DMS 273 treated with DMSO at 0.1 percent for 48 hours (cell line): Measurements from ENCODE around the gene OR4C46.
"Not testable (repeated sequence)": the region's sequence is repeated elsewhere in the genome, so short reads cannot be mapped to it uniquely, and the experiment has no call there.

Experiments
- DNase-seq: peaks from one replicate; lab custom pipeline; 2025; lab: John Stamatoyannopoulos, UW

OR4C46 gene

DNA sequence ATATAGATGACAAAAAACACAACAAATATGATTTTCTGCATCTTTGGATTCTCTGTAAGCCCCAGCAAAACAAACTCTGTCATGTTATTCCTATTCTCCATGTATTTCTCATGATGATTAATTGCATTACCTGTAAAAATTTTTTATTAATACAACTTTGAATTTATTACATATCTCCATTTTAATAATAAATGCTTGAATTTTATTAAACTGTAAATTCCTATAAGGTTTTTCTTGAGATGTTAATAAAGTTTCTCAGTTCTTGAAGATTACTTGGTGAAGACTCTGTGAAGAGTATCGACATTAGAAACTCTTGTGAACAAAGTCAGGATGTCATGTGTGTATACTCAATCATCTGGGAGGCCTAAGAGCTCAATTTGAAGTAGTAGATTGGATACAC is at the start of gene OR4C46:
Gene OR4C46, minus strand, starts transcription at position 101 of the 400 bp plus-strand sequence. Its CDS starts 0 bp downstream, at position 101.
- no peak for DNase-seq

DNA sequence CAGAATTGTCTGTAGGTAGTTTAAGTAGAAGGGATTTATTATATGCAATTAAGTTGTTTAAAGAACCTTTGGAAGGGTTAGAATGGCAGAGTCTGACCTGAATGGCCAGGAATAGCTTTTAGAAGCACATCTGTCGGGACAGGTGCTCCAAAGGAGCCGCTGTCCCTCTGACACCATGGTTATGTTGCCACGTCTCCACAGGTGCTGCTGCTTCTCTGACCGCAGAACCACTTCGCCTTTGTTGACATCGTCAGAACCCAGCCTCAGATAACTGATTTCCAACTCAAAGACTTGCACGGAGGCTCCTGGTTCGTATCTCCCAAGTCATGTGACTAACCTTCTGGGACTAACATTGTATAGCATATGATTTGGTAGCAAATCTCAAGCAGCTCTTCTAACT is 41.8 kb upstream of the OR4C46 start:
- not testable (repeated sequence) for DNase-seq

DNA sequence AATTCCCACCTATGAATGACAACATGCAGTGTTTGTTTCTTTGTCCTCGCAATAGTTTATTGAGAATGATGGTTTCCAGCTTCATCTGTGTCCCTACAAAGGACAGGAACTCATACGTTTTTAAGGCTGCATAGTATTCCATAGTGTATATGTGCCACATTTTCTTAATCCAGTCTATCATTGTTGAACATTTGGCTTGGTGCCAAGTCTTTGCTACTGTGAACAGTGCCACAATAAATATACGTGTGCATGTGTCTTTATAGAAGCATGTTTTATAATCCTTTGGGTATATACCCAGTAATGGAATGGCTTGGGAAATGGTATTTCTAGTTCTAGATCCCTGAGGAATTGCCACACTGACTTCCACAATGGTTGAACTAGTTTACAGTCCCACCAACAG is 42.4 kb downstream of the OR4C46 start:
- DNase-seq: not testable (repeated sequence)

DNA sequence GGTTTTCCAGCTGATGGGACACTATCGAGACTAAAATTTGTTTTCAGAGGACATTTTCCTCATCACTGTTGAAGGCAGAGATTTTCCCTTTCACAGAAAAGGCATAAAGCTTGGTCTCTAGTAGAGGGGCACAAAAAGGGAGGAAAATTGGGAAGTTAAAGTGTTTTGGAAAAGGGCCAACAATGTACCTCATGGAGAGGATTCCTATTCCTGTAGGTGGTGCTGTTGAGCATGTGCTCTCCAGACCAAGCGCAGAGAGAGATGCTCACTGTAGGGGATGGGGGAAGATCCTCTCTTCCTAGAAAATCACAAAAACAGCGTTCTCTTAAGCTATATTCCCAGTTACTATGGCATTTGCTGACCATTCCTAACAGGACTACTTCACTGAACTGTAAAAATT is 44.9 kb downstream of the OR4C46 start:
- no peak for DNase-seq

DNA sequence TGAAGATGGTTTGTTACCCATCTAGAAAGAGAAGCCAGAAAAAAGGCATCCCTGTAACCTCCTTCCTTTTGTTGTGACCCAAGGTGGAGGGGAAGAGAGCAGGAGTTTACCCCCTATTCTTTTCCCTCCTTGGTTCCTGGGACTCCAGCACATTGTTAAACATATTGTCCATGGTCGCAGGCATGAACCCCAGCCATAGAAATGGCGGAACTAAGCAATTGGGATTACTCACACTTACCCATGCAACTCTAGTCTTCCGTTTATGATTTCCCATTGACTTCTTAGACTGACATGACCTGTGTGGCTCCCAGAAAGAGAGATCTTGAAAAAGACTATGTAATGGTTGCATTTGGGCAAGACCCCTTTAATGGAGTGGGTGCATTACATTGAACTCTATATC is 45.4 kb downstream of the OR4C46 start:
- no peak for DNase-seq
